ENCODE data around the gene GRM4.

DNA sequence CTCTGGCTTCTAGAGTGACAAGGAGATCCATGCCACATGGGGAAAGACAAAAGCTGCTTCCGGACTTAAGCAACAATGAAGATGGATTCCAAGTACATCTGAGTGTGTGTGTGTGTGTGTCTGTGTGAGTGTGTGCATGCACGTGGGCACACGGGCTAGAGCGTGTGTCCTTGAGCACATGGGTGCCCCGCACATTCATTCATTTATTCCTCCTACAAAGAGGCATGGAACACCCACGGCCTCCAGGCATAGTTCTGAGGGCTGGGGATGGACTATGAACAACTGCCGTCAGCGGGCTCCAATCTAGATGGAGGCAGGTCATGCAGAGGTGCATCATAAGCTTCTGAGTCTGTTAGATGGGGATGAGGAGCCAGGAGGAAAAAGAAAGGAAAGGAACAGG, 49.1 kb downstream of the GRM4 start:
- TF ChIP-seq SIN3A (IDR thresholded peaks at IDR 0.05; ENCODE audit: low read depth, low read length) (no peak), HCFC1 (IDR thresholded peaks at IDR 0.05; ENCODE audit: low read length) (no peak), SMAD1 (IDR thresholded peaks at IDR 0.05; ENCODE audit: low read depth, partially characterized antibody) (no peak), SREBF2 (IDR thresholded peaks at IDR 0.05; ENCODE audit: low read length) (no peak), RELA (IDR thresholded peaks at IDR 0.05; ENCODE audit: borderline replicate concordance, partially characterized antibody) (no peak)
- TF ChIP-seq, protein P1, sequence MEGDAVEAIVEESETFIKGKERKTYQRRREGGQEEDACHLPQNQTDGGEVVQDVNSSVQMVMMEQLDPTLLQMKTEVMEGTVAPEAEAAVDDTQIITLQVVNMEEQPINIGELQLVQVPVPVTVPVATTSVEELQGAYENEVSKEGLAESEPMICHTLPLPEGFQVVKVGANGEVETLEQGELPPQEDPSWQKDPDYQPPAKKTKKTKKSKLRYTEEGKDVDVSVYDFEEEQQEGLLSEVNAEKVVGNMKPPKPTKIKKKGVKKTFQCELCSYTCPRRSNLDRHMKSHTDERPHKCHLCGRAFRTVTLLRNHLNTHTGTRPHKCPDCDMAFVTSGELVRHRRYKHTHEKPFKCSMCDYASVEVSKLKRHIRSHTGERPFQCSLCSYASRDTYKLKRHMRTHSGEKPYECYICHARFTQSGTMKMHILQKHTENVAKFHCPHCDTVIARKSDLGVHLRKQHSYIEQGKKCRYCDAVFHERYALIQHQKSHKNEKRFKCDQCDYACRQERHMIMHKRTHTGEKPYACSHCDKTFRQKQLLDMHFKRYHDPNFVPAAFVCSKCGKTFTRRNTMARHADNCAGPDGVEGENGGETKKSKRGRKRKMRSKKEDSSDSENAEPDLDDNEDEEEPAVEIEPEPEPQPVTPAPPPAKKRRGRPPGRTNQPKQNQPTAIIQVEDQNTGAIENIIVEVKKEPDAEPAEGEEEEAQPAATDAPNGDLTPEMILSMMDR (IDR thresholded peaks at IDR 0.05 in 2 of 3, conservative IDR thresholded peaks at IDR 0.05 in 1 of 3; ENCODE audit: control insufficient read depth in 2 of 3, extremely low read depth in 1 of 3, insufficient read depth in 1 of 3, low read depth in 3 of 3, low read length in 3 of 3), result no peak
- TF ChIP-seq, protein P2, sequence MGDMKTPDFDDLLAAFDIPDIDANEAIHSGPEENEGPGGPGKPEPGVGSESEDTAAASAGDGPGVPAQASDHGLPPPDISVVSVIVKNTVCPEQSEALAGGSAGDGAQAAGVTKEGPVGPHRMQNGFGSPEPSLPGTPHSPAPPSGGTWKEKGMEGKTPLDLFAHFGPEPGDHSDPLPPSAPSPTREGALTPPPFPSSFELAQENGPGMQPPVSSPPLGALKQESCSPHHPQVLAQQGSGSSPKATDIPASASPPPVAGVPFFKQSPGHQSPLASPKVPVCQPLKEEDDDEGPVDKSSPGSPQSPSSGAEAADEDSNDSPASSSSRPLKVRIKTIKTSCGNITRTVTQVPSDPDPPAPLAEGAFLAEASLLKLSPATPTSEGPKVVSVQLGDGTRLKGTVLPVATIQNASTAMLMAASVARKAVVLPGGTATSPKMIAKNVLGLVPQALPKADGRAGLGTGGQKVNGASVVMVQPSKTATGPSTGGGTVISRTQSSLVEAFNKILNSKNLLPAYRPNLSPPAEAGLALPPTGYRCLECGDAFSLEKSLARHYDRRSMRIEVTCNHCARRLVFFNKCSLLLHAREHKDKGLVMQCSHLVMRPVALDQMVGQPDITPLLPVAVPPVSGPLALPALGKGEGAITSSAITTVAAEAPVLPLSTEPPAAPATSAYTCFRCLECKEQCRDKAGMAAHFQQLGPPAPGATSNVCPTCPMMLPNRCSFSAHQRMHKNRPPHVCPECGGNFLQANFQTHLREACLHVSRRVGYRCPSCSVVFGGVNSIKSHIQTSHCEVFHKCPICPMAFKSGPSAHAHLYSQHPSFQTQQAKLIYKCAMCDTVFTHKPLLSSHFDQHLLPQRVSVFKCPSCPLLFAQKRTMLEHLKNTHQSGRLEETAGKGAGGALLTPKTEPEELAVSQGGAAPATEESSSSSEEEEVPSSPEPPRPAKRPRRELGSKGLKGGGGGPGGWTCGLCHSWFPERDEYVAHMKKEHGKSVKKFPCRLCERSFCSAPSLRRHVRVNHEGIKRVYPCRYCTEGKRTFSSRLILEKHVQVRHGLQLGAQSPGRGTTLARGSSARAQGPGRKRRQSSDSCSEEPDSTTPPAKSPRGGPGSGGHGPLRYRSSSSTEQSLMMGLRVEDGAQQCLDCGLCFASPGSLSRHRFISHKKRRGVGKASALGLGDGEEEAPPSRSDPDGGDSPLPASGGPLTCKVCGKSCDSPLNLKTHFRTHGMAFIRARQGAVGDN (IDR thresholded peaks at IDR 0.05), result no peak

Measured in GM12878 (cell line).